Activated naive CD8-positive, alpha-beta T cell treated with anti-CD3 and anti-CD28 coated beads, Interleukin-2, amount 10 ng/mL, durations not matched to agents 7 days and 5 days (primary cell): ENCODE measurements around the gene ACAA2. TPM values are rescaled to one million over a fixed set of nuclear protein-coding genes. Genes with fewer than 3 reads are reported as not detected.
A peak's percentile ranks its signal among the peaks of the same experiment; 100 is the strongest.
"Not testable (repeated sequence)": the region's sequence is repeated elsewhere in the genome, so short reads cannot be mapped to it uniquely, and the experiment has no call there.

ENCODE experiments used
- ATAC-seq: fragments of 150-1000 bp; cut with Tn5 transposase; one replicate; pipeline ENCODE4 v1.10.0; 2021; ENCODE audit warnings: low read depth, moderate library complexity
- POLR2A ChIA-PET: fragments of 350-600 bp; sonication (Branson Sonifier 250); formaldehyde crosslinking; loops from one replicate; lab custom pipeline; 2021; ENCODE audit warnings: antibody characterized with exemption; lab: Charles Lee
- DNase-seq: peaks from one replicate; pipeline ENCODE4 v3.0.0; 2021
- H3K27ac Mint-ChIP-seq: one replicate; pipeline ENCODE4 v1.8.0; 2022; ENCODE audit warnings: mild to moderate bottlenecking, mixed read lengths
- H3K27me3 Mint-ChIP-seq: one replicate; pipeline ENCODE4 v1.8.0; 2022; ENCODE audit warnings: mild to moderate bottlenecking, moderate library complexity, mixed read lengths
- H3K36me3 Mint-ChIP-seq: one replicate; pipeline ENCODE4 v1.8.0; 2021; ENCODE audit warnings: mild to moderate bottlenecking, mixed read lengths
- H3K4me1 Mint-ChIP-seq: one replicate; pipeline ENCODE4 v1.8.0; 2021; ENCODE audit warnings: mixed read lengths
- H3K4me3 Mint-ChIP-seq: one replicate; pipeline ENCODE4 v1.8.0; 2022; ENCODE audit warnings: mild to moderate bottlenecking, moderate library complexity, mixed read lengths
- H3K9me3 Mint-ChIP-seq: one replicate; pipeline ENCODE4 v1.8.0; 2021; ENCODE audit warnings: mixed read lengths
- total RNA-seq, 2 experiments: library from RNA; stranded (reverse); gene quantifications; one replicate each; pipeline ENCODE4 v1.2.3, GENCODE V29; 2021

The ACAA2 gene
- total RNA-seq, 2 experiments from 2014 or later, result 83.3 to 86.9 TPM

- Mint-ChIP-seq H3K4me1 (no peaks in the 10 kb centered on the region), H3K4me3 (no peak overlapping the region), H3K27me3 (no peaks in the 10 kb centered on the region), H3K9me3 (no peaks in the 10 kb centered on the region), H3K36me3 (peaks cover 16% of the 10 kb centered on the region), H3K27ac (no peak overlapping the region)
- POLR2A ChIA-PET, result interaction anchor here (0.6 kb wide), 1 partner anchor 59 kb away, joined by 3 read pairs; no protein-coding TSS in a partner anchor
- DNase-seq (no peak), ATAC-seq (no peak)
Measured at GRCh38 chr18:49841236-49842217, 28.2 kb upstream of the ACAA2 start.

GRCh38 chr18:49839012-49839411, 25.7 kb upstream of the ACAA2 start:
- no peaks in the 10 kb centered on the region for H3K9me3 Mint-ChIP-seq
- no peaks in the 10 kb centered on the region for H3K4me1 Mint-ChIP-seq
- ATAC-seq (no peak), DNase-seq (no peak)
- no peak overlapping the region for H3K4me3 Mint-ChIP-seq
- no peak overlapping the region for H3K27ac Mint-ChIP-seq
- H3K27me3 Mint-ChIP-seq, result no peaks in the 10 kb centered on the region
- POLR2A ChIA-PET, result no interaction called here
- H3K36me3 Mint-ChIP-seq, result peaks cover 16% of the 10 kb centered on the region

GRCh38 chr18:49838381-49838780, 25.0 kb upstream of the ACAA2 start:
- POLR2A ChIA-PET, result no interaction called here
- ATAC-seq (no peak), DNase-seq (no peak)
- Mint-ChIP-seq H3K27ac (no peak overlapping the region), H3K4me3 (no peak overlapping the region), H3K27me3 (no peaks in the 10 kb centered on the region), H3K4me1 (no peaks in the 10 kb centered on the region), H3K9me3 (no peaks in the 10 kb centered on the region), H3K36me3 (peaks cover 16% of the 10 kb centered on the region)

GRCh38 chr18:49837889-49838288, 24.6 kb upstream of the ACAA2 start:
- no peaks in the 10 kb centered on the region for H3K27me3 Mint-ChIP-seq
- peaks cover 16% of the 10 kb centered on the region for H3K36me3 Mint-ChIP-seq
- H3K27ac Mint-ChIP-seq, result no peak overlapping the region
- DNase-seq (no peak), ATAC-seq (no peak)
- H3K4me3 Mint-ChIP-seq, result no peak overlapping the region
- POLR2A ChIA-PET, result no interaction called here
- no peaks in the 10 kb centered on the region for H3K4me1 Mint-ChIP-seq
- H3K9me3 Mint-ChIP-seq, result no peaks in the 10 kb centered on the region

GRCh38 chr18:49837316-49837835, 24.0 kb upstream of the ACAA2 start:
- POLR2A ChIA-PET, ATAC-seq, H3K9me3 Mint-ChIP-seq, DNase-seq, H3K27me3 Mint-ChIP-seq, H3K4me1 Mint-ChIP-seq, H3K27ac Mint-ChIP-seq, H3K4me3 Mint-ChIP-seq: not testable (repeated sequence)
- peaks cover 16% of the 10 kb centered on the region for H3K36me3 Mint-ChIP-seq

GRCh38 chr18:49835405-49835804, 22.1 kb upstream of the ACAA2 start:
- H3K4me1 Mint-ChIP-seq, result no peaks in the 10 kb centered on the region
- H3K27ac Mint-ChIP-seq, result no peak overlapping the region
- no peak for DNase-seq

GRCh38 chr18:49834258-49834657, 20.9 kb upstream of the ACAA2 start:
- Mint-ChIP-seq H3K9me3 (peaks cover 3% of the 10 kb centered on the region), H3K36me3 (peaks cover 25% of the 10 kb centered on the region), H3K4me1 (peaks cover 3% of the 10 kb centered on the region), H3K4me3 (no peak overlapping the region), H3K27ac (no peak overlapping the region), H3K27me3 (peaks cover 3% of the 10 kb centered on the region)
- DNase-seq (no peak), ATAC-seq (no peak)
- POLR2A ChIA-PET, result no interaction called here

More at GRCh38 chr18:49835405-49835804, 22.1 kb upstream of the ACAA2 start:
- POLR2A ChIA-PET, result no interaction called here
- no peak for ATAC-seq
- H3K27me3 Mint-ChIP-seq, result no peaks in the 10 kb centered on the region
- no peaks in the 10 kb centered on the region for H3K9me3 Mint-ChIP-seq
- H3K36me3 Mint-ChIP-seq, result peaks cover 20% of the 10 kb centered on the region
- H3K4me3 Mint-ChIP-seq, result no peak overlapping the region

- H3K36me3 Mint-ChIP-seq, result peaks cover 25% of the 10 kb centered on the region
- peaks cover 3% of the 10 kb centered on the region for H3K4me1 Mint-ChIP-seq
- peaks cover 5% of the 10 kb centered on the region for H3K27me3 Mint-ChIP-seq
- ATAC-seq (no peak), DNase-seq (no peak)
- POLR2A ChIA-PET, result no interaction called here
- peaks cover 5% of the 10 kb centered on the region for H3K9me3 Mint-ChIP-seq
- no peak overlapping the region for H3K27ac Mint-ChIP-seq
- H3K4me3 Mint-ChIP-seq, result no peak overlapping the region
Measured at GRCh38 chr18:49833814-49834213, 20.5 kb upstream of the ACAA2 start.

GRCh38 chr18:49832221-49832647, 18.9 kb upstream of the ACAA2 start:
- Mint-ChIP-seq H3K36me3 (peaks cover 31% of the 10 kb centered on the region), H3K27me3 (peaks cover 8% of the 10 kb centered on the region), H3K9me3 (peaks cover 12% of the 10 kb centered on the region), H3K4me1 (peaks cover 3% of the 10 kb centered on the region), H3K4me3 (no peak overlapping the region), H3K27ac (no peak overlapping the region)
- POLR2A ChIA-PET, result no interaction called here
- ATAC-seq (no peak), DNase-seq (no peak)

GRCh38 chr18:49827996-49828395, 14.7 kb upstream of the ACAA2 start:
- Mint-ChIP-seq H3K27ac (no peak overlapping the region), H3K9me3 (peaks cover 17% of the 10 kb centered on the region), H3K27me3 (peaks cover 8% of the 10 kb centered on the region), H3K4me1 (peaks cover 3% of the 10 kb centered on the region), H3K36me3 (peaks cover 61% of the 10 kb centered on the region), H3K4me3 (no peak overlapping the region)
- DNase-seq, result no peak
- POLR2A ChIA-PET, result no interaction called here
- ATAC-seq, result no peak

GRCh38 chr18:49819823-49820671, 6.7 kb upstream of the ACAA2 start:
- peaks cover 56% of the 10 kb centered on the region for H3K36me3 Mint-ChIP-seq
- H3K9me3 Mint-ChIP-seq, result no peaks in the 10 kb centered on the region
- DNase-seq (peak; percentile 58), ATAC-seq (peak; percentile 79)
- H3K4me3 Mint-ChIP-seq, result peak overlapping the region; percentile 71
- peaks cover 61% of the 10 kb centered on the region for H3K4me1 Mint-ChIP-seq
- no peaks in the 10 kb centered on the region for H3K27me3 Mint-ChIP-seq
- POLR2A ChIA-PET, result interaction anchor here (0.7 to 2.2 kb wide), 7 partner anchors 7 to 461 kb away, joined by 3 to 12 read pairs (median 4); partner anchors contain the start of genes C18orf32 and MBD1
- peak overlapping the region; percentile 97 for H3K27ac Mint-ChIP-seq

GRCh38 chr18:49819071-49819662, 5.8 kb upstream of the ACAA2 start:
- peaks cover 63% of the 10 kb centered on the region for H3K4me1 Mint-ChIP-seq
- H3K4me3 Mint-ChIP-seq, result peak overlapping the region; percentile 71
- peak overlapping the region; percentile 97 for H3K27ac Mint-ChIP-seq
- POLR2A ChIA-PET, result interaction anchor here (0.7 to 2.2 kb wide), 6 partner anchors 8 to 488 kb away, joined by 3 to 12 read pairs (median 4); partner anchors contain the start of genes C18orf32 and MBD1
- H3K9me3 Mint-ChIP-seq, result no peaks in the 10 kb centered on the region
- peaks cover 51% of the 10 kb centered on the region for H3K36me3 Mint-ChIP-seq
- H3K27me3 Mint-ChIP-seq, result no peaks in the 10 kb centered on the region
- no peak for ATAC-seq
- no peak for DNase-seq
